ENCODE data around the gene PYGL. TPM values are rescaled to one million over a fixed set of nuclear protein-coding genes. Genes with fewer than 3 reads are reported as not detected.
"Not testable (repeated sequence)": the region's sequence is repeated elsewhere in the genome, so short reads cannot be mapped to it uniquely, and the experiment has no call there.

Gene PYGL
- total RNA-seq, 1 experiment from 2014 or later: 41.2 TPM

- no peaks in the 10 kb centered on the region for H3K9me3 Mint-ChIP-seq (ENCODE audit: low read depth, unreplicated experiment)
- peaks cover 8% of the 10 kb centered on the region for H3K36me3 Mint-ChIP-seq (ENCODE audit: insufficient read depth, unreplicated experiment)
- intact Hi-C loops (cut with micrococcal nuclease; ENCODE audit: unreplicated experiment): loop anchor here (5.0 to 10.0 kb wide), 2 partner anchors 580 to 828 kb away; no protein-coding TSS in a partner anchor
- CTCF ChIA-PET: no interaction called here
- no peak overlapping the region for H3K4me3 Mint-ChIP-seq (ENCODE audit: low read depth, unreplicated experiment)
- BruUV-seq (replicated peaks): no TSS peak
- no peaks in the 10 kb centered on the region for H3K27me3 Mint-ChIP-seq (ENCODE audit: unreplicated experiment)
- peaks cover 34% of the 10 kb centered on the region for H3K4me1 Mint-ChIP-seq (ENCODE audit: low read depth, unreplicated experiment)
- TF ChIP-seq, protein P1, sequence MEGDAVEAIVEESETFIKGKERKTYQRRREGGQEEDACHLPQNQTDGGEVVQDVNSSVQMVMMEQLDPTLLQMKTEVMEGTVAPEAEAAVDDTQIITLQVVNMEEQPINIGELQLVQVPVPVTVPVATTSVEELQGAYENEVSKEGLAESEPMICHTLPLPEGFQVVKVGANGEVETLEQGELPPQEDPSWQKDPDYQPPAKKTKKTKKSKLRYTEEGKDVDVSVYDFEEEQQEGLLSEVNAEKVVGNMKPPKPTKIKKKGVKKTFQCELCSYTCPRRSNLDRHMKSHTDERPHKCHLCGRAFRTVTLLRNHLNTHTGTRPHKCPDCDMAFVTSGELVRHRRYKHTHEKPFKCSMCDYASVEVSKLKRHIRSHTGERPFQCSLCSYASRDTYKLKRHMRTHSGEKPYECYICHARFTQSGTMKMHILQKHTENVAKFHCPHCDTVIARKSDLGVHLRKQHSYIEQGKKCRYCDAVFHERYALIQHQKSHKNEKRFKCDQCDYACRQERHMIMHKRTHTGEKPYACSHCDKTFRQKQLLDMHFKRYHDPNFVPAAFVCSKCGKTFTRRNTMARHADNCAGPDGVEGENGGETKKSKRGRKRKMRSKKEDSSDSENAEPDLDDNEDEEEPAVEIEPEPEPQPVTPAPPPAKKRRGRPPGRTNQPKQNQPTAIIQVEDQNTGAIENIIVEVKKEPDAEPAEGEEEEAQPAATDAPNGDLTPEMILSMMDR (IDR thresholded peaks at IDR 0.05; ENCODE audit: unreplicated experiment): no peak
- no peak for DNase-seq
- H3K27ac Mint-ChIP-seq (ENCODE audit: unreplicated experiment): no peak overlapping the region
Measured at GRCh38 chr14:50957296-50957695, 13.0 kb upstream of the PYGL start.

DNA sequence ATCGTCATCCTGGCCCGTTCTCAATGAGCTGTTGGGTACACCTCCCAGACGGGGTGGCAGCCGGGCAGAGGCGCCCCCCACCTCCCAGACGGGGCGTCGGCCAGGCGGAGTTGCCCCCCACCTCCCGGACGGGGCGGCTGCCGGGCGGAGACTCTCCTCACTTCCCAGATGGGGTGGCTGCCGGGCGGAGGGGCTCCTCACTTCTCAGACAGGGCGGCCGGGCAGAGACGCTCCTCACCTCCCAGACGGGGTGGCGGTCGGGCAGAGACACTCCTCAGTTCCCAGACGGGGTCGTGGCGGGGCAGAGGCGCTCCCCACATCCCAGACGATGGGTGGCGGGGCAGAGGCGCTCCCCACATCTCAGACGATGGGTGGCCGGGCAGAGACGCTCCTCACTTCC lies 12.1 kb upstream of the PYGL start:
- CTCF ChIA-PET: interaction anchor here (0.7 kb wide), 1 partner anchor 8 kb away, joined by 3 read pairs; no protein-coding TSS in a partner anchor
- not testable (repeated sequence) for H3K27me3 Mint-ChIP-seq (ENCODE audit: unreplicated experiment); BruUV-seq (replicated peaks); H3K27ac Mint-ChIP-seq (ENCODE audit: unreplicated experiment); H3K9me3 Mint-ChIP-seq (ENCODE audit: low read depth, unreplicated experiment); H3K36me3 Mint-ChIP-seq (ENCODE audit: insufficient read depth, unreplicated experiment); DNase-seq; H3K4me3 Mint-ChIP-seq (ENCODE audit: low read depth, unreplicated experiment)
- peaks cover 26% of the 10 kb centered on the region for H3K4me1 Mint-ChIP-seq (ENCODE audit: low read depth, unreplicated experiment)
- intact Hi-C loops (cut with micrococcal nuclease; ENCODE audit: unreplicated experiment): loop anchor here (5.0 to 10.0 kb wide), 2 partner anchors 581 to 828 kb away; no protein-coding TSS in a partner anchor

- H3K27ac Mint-ChIP-seq (ENCODE audit: unreplicated experiment): peak overlapping the region; percentile 81
- H3K9me3 Mint-ChIP-seq (ENCODE audit: low read depth, unreplicated experiment): no peaks in the 10 kb centered on the region
- H3K27me3 Mint-ChIP-seq (ENCODE audit: unreplicated experiment): no peaks in the 10 kb centered on the region
- peaks cover 19% of the 10 kb centered on the region for H3K4me1 Mint-ChIP-seq (ENCODE audit: low read depth, unreplicated experiment)
- peak; percentile 76 for DNase-seq
- H3K36me3 Mint-ChIP-seq (ENCODE audit: insufficient read depth, unreplicated experiment): peaks cover 8% of the 10 kb centered on the region
- H3K4me3 Mint-ChIP-seq (ENCODE audit: low read depth, unreplicated experiment): no peak overlapping the region
- BruUV-seq (replicated peaks): no TSS peak
- TF ChIP-seq, protein P1 (IDR thresholded peaks at IDR 0.05; ENCODE audit: unreplicated experiment): no peak
- CTCF ChIA-PET: interaction anchor here (0.8 to 1.0 kb wide), 3 partner anchors 9 to 149 kb away, joined by 3 to 6 read pairs (median 4); partner anchors contain the start of gene TRIM9
- intact Hi-C loops (cut with micrococcal nuclease; ENCODE audit: unreplicated experiment): loop anchor here (1.0 to 10.0 kb wide), 3 partner anchors 265 to 829 kb away; no protein-coding TSS in a partner anchor
Measured at GRCh38 chr14:50955373-50956043, 11.2 kb upstream of the PYGL start.

DNA sequence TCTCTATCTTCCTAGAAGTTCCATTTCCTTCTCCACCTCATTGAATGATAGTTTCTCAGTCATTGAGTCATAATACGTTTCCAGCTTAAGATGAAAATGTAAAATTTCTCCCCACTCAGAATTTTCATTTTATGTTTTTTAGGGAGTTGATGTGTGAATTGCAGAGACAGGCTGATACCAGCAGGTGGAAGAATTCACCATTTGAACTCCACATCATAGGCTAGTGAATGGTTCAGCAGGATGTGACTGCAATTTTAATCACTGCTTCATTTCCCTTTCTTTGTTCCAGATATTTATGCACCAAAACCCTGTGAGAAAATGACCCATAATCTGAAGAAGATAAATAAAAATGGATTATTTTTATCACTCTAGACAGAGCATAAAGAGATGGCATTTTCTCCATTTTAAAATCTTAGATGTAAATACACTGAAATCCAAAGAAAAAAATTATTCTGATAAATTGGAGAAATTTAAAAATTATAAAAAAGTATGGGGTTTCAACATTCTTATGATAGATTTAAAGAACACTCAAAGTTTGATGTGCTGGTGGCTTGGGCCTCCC lies 10.6 kb upstream of the PYGL start:
- BruUV-seq (replicated peaks): no TSS peak
- TF ChIP-seq, protein P1 (IDR thresholded peaks at IDR 0.05; ENCODE audit: unreplicated experiment): peak; percentile 45
- Mint-ChIP-seq H3K9me3 (ENCODE audit: low read depth, unreplicated experiment) (no peaks in the 10 kb centered on the region), H3K27me3 (ENCODE audit: unreplicated experiment) (no peaks in the 10 kb centered on the region), H3K4me3 (ENCODE audit: low read depth, unreplicated experiment) (no peak overlapping the region), H3K4me1 (ENCODE audit: low read depth, unreplicated experiment) (peaks cover 19% of the 10 kb centered on the region), H3K36me3 (ENCODE audit: insufficient read depth, unreplicated experiment) (peaks cover 8% of the 10 kb centered on the region), H3K27ac (ENCODE audit: unreplicated experiment) (peak overlapping the region; percentile 81)
- CTCF ChIA-PET: interaction anchor here (0.8 to 1.0 kb wide), 3 partner anchors 10 to 150 kb away, joined by 3 to 6 read pairs (median 4); partner anchors contain the start of gene TRIM9
- DNase-seq: no peak
- intact Hi-C loops (cut with micrococcal nuclease; ENCODE audit: unreplicated experiment): loop anchor here (1.0 to 10.0 kb wide), 3 partner anchors 265 to 830 kb away; no protein-coding TSS in a partner anchor

Data from Calu3 (cell line).